DMS53 treated with DMSO at 0.1 percent for 48 hours (cell line): ENCODE data around the gene MACROD2.

Source experiments
- DNase-seq: peaks from one replicate; lab custom pipeline; 2025; ENCODE audit not compliant: unreplicated experiment; lab: John Stamatoyannopoulos, UW

Gene MACROD2

GRCh38 chr20:15445056-15445840 is 1449.9 kb downstream of the MACROD2 start:
- peak; percentile 43 for DNase-seq

- no peak for DNase-seq
Observed at GRCh38 chr20:15446373-15446772, 1451.1 kb downstream of the MACROD2 start.

DNA sequence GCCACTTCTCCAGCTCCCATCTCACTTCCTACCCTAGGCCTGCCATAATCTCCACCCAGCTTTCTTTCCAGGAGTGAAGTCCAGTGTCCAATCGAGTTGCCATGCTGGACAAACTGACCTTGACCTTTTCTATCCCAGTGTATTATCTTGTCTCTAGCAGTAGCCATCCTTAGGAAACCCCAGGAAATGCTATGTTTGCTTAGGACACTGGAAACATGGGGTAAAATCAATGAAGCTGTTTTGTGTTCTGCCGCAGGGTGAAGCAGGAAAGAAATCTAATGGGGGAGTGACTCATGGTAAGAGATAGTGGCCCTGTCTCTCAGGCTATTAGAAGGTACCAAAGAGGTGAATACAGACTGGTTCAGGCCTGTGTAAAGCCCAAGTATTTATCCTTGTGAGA is 1452.2 kb downstream of the MACROD2 start:
- DNase-seq: no peak

- DNase-seq: no peak
Observed at GRCh38 chr20:15449061-15449460, 1453.7 kb downstream of the MACROD2 start.

GRCh38 chr20:15451241-15451640 is 1455.9 kb downstream of the MACROD2 start:
- no peak for DNase-seq

GRCh38 chr20:15455279-15455678 is 1460.0 kb downstream of the MACROD2 start:
- DNase-seq: no peak

GRCh38 chr20:15461938-15462337 is 1466.6 kb downstream of the MACROD2 start:
- no peak for DNase-seq

DNA sequence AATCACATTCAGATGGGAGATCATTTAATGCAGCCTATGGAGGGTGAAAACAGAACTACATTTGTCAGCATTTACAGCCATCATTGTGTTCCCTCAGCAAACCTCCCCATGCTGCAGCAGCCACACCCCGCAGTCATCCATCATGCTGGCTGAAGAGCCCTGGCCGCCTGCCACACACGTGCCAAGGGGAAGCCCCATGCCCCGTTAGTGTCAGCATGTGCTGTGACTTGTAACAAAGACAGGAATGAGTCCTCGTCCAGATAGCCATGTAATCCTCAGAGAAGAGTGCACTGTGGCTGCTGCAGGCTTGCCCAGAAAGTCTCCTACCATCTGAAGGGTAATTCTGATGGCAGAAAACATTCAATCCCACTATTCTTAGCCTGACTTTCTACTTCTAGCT is 1480.2 kb downstream of the MACROD2 start:
- peak; percentile 35 for DNase-seq

GRCh38 chr20:15476186-15476585 is 1480.9 kb downstream of the MACROD2 start:
- no peak for DNase-seq

GRCh38 chr20:15476781-15477180 is 1481.5 kb downstream of the MACROD2 start:
- no peak for DNase-seq

DNA sequence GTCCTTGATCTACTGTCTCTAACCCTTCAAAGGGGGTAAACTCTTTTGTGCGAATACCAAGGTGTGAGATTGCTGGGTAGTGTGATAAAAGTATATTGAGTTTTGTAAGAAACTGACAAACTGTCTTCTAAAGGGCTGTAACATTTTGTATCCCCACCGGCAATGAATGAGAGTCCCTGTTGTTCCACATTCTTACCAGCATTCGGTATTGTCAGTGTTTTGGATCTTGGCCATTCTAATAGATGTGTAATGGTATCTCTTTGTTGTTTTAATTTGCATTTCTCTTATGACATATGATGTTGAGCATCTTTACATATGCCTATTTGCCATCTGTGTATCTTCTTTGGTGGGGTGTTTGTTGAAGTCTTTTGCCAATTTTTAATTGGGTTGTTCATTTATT is 1487.2 kb downstream of the MACROD2 start:
- DNase-seq: no peak

- no peak for DNase-seq
Observed at GRCh38 chr20:15485519-15485918, 1490.2 kb downstream of the MACROD2 start.

GRCh38 chr20:15487030-15487429 is 1491.7 kb downstream of the MACROD2 start:
- DNase-seq: no peak

DNA sequence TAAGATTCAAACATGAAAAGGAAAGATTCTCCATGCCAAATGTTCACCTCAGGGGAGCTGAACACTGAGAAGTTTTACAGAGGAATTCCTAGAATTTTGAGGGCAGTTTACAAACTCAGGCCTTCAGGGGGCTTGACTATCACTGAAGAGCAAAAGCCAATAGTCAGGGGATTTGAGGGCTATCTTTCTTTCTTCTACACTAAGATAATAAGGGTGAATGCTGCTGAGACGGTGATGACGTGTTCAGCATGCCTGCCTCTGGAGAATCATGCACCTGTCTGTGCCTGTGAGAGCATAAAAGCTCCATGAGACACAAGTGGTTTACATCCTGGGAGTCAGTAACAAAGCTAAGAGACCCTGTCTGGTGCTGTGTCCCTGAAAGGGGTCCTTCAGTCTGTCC is 1492.4 kb downstream of the MACROD2 start:
- no peak for DNase-seq

DNA sequence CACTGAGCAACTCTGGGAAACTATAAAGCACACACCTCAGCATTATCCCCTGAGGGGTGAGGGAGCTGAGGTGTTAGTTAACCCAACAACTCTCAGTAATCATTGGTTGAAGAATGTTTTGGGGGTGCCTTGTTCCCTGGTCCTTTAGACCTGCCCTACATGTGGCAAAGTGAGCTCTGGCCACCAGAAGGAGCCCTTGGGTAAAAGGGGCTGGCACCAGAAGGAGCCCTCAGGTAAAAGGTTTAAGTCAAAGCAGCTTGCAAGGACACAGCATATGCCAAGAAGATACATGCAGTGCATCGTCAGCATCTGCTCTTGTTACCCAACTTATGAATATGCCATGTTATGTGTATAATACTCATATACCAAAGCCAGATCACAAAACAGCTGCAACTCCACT is 1496.3 kb downstream of the MACROD2 start:
- peak; percentile 4 for DNase-seq

GRCh38 chr20:15494851-15495250 is 1499.5 kb downstream of the MACROD2 start:
- DNase-seq: no peak

DNA sequence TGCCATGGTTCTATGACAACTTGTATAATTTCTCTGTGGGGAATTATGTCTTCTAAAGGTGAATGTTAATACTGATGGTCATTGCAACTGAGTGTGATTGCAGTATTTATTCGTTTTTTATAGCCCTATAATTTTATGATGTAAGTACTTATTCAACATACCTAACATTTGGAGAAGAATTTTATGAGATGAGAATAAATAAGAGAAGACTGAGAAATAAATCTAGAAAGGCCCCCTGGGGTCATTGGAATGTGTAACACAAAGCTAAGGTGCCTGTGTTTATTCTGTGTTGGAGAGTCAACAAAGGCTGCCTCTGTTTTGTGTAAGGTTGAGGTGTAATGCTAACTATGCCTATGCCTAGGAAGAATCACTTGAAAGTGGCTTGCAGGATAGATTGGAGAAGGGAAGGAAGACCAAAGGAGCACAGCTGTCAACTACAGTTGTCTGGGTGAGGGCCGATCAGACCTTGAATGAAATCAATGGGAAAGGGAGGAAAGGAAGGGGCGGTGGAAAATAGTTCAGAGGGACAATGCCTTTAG is 1501.3 kb downstream of the MACROD2 start:
- DNase-seq: no peak

- DNase-seq: no peak
Observed at GRCh38 chr20:15498926-15499325, 1503.6 kb downstream of the MACROD2 start.

DNA sequence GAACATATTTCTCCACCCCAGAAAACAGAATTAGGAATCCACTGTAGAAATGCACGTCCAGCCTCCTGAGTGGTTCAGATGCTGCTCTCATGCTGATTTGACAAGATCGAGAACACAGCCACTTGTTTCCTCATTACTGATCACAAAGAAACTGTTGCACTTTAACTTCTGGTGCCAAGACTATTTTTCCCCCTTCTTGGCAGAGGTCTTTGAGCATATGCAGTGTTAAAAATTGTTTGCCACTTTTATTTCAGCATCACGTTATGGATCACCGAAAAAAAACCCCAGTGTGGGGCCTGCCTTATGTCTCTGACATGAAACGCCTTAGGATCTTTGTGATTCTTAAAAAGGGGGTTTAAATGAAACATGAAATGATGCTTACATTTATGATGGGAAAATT is 1511.0 kb downstream of the MACROD2 start:
- DNase-seq: no peak

DNA sequence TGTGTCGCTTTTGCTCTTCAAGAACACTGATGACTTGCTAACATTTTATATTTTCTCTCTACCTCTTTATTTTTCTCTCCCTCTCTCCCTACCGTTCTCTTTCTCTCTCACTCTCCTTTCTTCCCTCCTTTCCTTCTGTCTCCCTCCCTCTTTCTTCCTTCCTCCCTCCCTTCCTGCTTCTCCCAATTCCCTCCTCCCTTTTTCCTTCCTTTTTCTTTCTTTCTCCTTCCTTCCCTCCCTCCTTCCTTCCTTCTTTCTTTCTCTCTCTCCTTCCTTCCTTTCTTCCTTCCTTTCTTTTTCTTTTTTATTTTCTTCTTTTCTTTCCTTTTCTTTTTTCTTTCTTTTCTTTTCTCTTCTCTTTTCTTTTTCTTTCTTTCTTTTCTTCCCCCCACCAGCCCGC is 1511.8 kb downstream of the MACROD2 start:
- DNase-seq: no peak

DNA sequence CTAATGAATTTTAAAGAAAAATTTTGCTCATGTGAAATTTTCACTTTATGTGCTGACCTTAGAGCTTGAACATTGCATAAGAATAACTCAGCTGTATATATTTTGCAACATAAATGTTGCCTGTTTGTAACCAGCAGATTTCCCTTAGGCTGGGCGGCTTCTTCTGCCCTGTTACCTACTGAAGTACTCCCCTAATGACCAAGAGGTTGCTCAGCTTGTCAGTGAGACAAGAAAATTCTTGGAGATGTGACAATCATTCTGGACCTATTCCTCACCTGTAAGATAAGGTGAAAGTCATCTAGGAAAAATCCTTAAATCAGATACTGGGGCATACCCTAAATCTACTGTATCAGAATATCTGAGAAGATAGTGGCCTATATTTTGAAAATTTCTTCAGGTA is 1516.2 kb downstream of the MACROD2 start:
- DNase-seq: no peak

DNA sequence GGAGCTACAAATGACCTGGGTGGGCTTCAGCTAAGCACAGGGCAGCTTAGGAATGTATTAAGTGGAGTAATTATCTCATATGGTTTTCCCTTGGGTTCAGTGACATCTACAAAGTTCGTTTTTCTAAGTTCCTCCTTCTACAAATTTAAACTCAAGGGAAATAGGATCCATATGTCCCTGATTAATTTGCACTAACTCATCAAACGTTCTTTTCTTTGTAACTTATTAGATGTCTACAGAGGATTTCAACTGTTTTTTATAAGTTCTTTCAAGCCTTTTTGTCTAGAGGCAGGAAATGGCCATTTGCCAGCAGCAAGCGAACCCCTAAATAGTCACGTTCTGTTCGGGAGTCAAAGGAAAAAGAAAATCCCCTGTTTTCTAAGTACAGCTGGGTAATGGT is 1517.6 kb downstream of the MACROD2 start:
- DNase-seq: no peak

GRCh38 chr20:15515691-15516090 is 1520.4 kb downstream of the MACROD2 start:
- DNase-seq: no peak
